ENCODE data around the gene PLXNA4. TPM values are rescaled to one million over a fixed set of nuclear protein-coding genes. Genes with fewer than 3 reads are reported as not detected.

PLXNA4 gene
- total RNA-seq, 2 experiments from 2014 or later: 0.75 to 0.85 TPM

GRCh38 chr7:132492823-132493445, 83.3 kb downstream of the PLXNA4 start:
- peaks cover 3% of the 10 kb centered on the region for H3K4me1 Mint-ChIP-seq (ENCODE audit: low read depth)
- H3K27ac ChIP-seq (ENCODE audit: low read depth in 1 of 2, low read length in 2 of 2): no peak overlapping the region
- no peaks in the 10 kb centered on the region for H3K4me1 ChIP-seq (ENCODE audit: insufficient read depth, low read length)
- intact Hi-C loops (cut with DNase I, micrococcal nuclease): no loop called here
- H3K9me3 Mint-ChIP-seq: no peaks in the 10 kb centered on the region
- H3K4me3 ChIP-seq (ENCODE audit: low read length): no peak overlapping the region
- POLR2A ChIA-PET: no interaction called here
- CTCF ChIA-PET: no interaction called here
- TF ChIP-seq, protein P1, sequence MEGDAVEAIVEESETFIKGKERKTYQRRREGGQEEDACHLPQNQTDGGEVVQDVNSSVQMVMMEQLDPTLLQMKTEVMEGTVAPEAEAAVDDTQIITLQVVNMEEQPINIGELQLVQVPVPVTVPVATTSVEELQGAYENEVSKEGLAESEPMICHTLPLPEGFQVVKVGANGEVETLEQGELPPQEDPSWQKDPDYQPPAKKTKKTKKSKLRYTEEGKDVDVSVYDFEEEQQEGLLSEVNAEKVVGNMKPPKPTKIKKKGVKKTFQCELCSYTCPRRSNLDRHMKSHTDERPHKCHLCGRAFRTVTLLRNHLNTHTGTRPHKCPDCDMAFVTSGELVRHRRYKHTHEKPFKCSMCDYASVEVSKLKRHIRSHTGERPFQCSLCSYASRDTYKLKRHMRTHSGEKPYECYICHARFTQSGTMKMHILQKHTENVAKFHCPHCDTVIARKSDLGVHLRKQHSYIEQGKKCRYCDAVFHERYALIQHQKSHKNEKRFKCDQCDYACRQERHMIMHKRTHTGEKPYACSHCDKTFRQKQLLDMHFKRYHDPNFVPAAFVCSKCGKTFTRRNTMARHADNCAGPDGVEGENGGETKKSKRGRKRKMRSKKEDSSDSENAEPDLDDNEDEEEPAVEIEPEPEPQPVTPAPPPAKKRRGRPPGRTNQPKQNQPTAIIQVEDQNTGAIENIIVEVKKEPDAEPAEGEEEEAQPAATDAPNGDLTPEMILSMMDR (IDR thresholded peaks at IDR 0.05): no peak
- ATAC-seq (ENCODE audit: poor library complexity) (no peak), DNase-seq (no peak)
- no peaks in the 10 kb centered on the region for H3K27me3 Mint-ChIP-seq
- H3K4me3 Mint-ChIP-seq: no peak overlapping the region
- H3K27me3 ChIP-seq (ENCODE audit: control insufficient read depth in 1 of 2, insufficient read depth in 2 of 2, low read length in 2 of 2): peaks cover 0 to 2% of the 10 kb centered on the region in 2 experiments
- no peaks in the 10 kb centered on the region for H3K36me3 Mint-ChIP-seq (ENCODE audit: low read depth)
- no peaks in the 10 kb centered on the region for H3K36me3 ChIP-seq (ENCODE audit: insufficient read depth, low read length)
- no peaks in the 10 kb centered on the region for H3K9me3 ChIP-seq (ENCODE audit: control insufficient read depth in 1 of 2, insufficient read depth in 1 of 2, low read length in 2 of 2)
- no peak overlapping the region for H3K27ac Mint-ChIP-seq

GRCh38 chr7:132491391-132491945, 84.8 kb downstream of the PLXNA4 start:
- ChIA-PET CTCF (no interaction called here), POLR2A (no interaction called here)
- peaks cover 16% of the 10 kb centered on the region for H3K4me1 Mint-ChIP-seq (ENCODE audit: low read depth)
- no peaks in the 10 kb centered on the region for H3K36me3 ChIP-seq (ENCODE audit: insufficient read depth, low read length)
- H3K4me1 ChIP-seq (ENCODE audit: insufficient read depth, low read length): peaks cover 11% of the 10 kb centered on the region
- no peak overlapping the region for H3K27ac Mint-ChIP-seq
- H3K9me3 ChIP-seq (ENCODE audit: control insufficient read depth in 1 of 2, insufficient read depth in 1 of 2, low read length in 2 of 2): no peaks in the 10 kb centered on the region
- no peaks in the 10 kb centered on the region for H3K36me3 Mint-ChIP-seq (ENCODE audit: low read depth)
- no peaks in the 10 kb centered on the region for H3K27me3 Mint-ChIP-seq
- ATAC-seq (ENCODE audit: poor library complexity): no peak
- intact Hi-C loops (cut with DNase I, micrococcal nuclease): no loop called here
- H3K4me3 Mint-ChIP-seq: no peak overlapping the region
- peaks cover 0 to under 1% of the 10 kb centered on the region in 2 experiments for H3K27me3 ChIP-seq (ENCODE audit: control insufficient read depth in 1 of 2, insufficient read depth in 2 of 2, low read length in 2 of 2)
- TF ChIP-seq, protein P1 (IDR thresholded peaks at IDR 0.05): no peak
- H3K4me3 ChIP-seq (ENCODE audit: low read length): no peak overlapping the region
- no peaks in the 10 kb centered on the region for H3K9me3 Mint-ChIP-seq
- DNase-seq: no peak
- H3K27ac ChIP-seq (ENCODE audit: low read depth in 1 of 2, low read length in 2 of 2): no peak overlapping the region

GRCh38 chr7:132490474-132490873, 85.8 kb downstream of the PLXNA4 start:
- intact Hi-C loops (cut with DNase I, micrococcal nuclease): no loop called here
- no peaks in the 10 kb centered on the region for H3K36me3 Mint-ChIP-seq (ENCODE audit: low read depth)
- H3K27me3 Mint-ChIP-seq: no peaks in the 10 kb centered on the region
- H3K36me3 ChIP-seq (ENCODE audit: insufficient read depth, low read length): no peaks in the 10 kb centered on the region
- no peak overlapping the region for H3K27ac ChIP-seq (ENCODE audit: low read depth in 1 of 2, low read length in 2 of 2)
- TF ChIP-seq, protein P1 (IDR thresholded peaks at IDR 0.05): no peak
- no peaks in the 10 kb centered on the region for H3K9me3 Mint-ChIP-seq
- CTCF ChIA-PET: no interaction called here
- no peak overlapping the region for H3K4me3 ChIP-seq (ENCODE audit: low read length)
- H3K27me3 ChIP-seq (ENCODE audit: control insufficient read depth in 1 of 2, insufficient read depth in 2 of 2, low read length in 2 of 2): no peaks in the 10 kb centered on the region
- no peak for DNase-seq
- no peak overlapping the region for H3K27ac Mint-ChIP-seq
- peaks cover 24% of the 10 kb centered on the region for H3K4me1 Mint-ChIP-seq (ENCODE audit: low read depth)
- ATAC-seq (ENCODE audit: poor library complexity): no peak
- H3K4me3 Mint-ChIP-seq: no peak overlapping the region
- H3K9me3 ChIP-seq (ENCODE audit: control insufficient read depth in 1 of 2, insufficient read depth in 1 of 2, low read length in 2 of 2): no peaks in the 10 kb centered on the region
- POLR2A ChIA-PET: interaction anchor here (1.2 kb wide), 1 partner anchor 59 kb away, joined by 3 read pairs; no protein-coding TSS in a partner anchor
- peaks cover 20% of the 10 kb centered on the region for H3K4me1 ChIP-seq (ENCODE audit: insufficient read depth, low read length)

Measured in CD4-positive, alpha-beta T cell (primary cell).